Measurements from ENCODE around the gene PAQR8.

GRCh38 chr6:52359403-52359802 is 2.5 kb upstream of the PAQR8 start:
- no peak for TF ChIP-seq CTCF (conservative IDR thresholded peaks at IDR 0.05; ENCODE audit: low read depth, low read length)
- no peak for TF ChIP-seq CHD1 (IDR thresholded peaks at IDR 0.05; ENCODE audit: low read depth, low read length)
- no peak for TF ChIP-seq USF2 (IDR thresholded peaks at IDR 0.05; ENCODE audit: low read depth, low read length)
- TF ChIP-seq RAD21 (IDR thresholded peaks at IDR 0.05; ENCODE audit: low read length): no peak
- no peak for TF ChIP-seq RFX5 (IDR thresholded peaks at IDR 0.05; ENCODE audit: low read depth, low read length)
- no peak for TF ChIP-seq NFE2L2 (IDR thresholded peaks at IDR 0.05; ENCODE audit: low read depth, low read length)
- TF ChIP-seq CEBPB (IDR thresholded peaks at IDR 0.05; ENCODE audit: low read depth, low read length): no peak
- TF ChIP-seq BHLHE40 (IDR thresholded peaks at IDR 0.05; ENCODE audit: low read depth, low read length): no peak
- no peak for TF ChIP-seq POLR2A (IDR thresholded peaks at IDR 0.05; ENCODE audit: low read depth, low read length)
- TF ChIP-seq ELK1 (IDR thresholded peaks at IDR 0.05; ENCODE audit: borderline replicate concordance, low read depth, low read length): no peak
- TF ChIP-seq SMC3 (IDR thresholded peaks at IDR 0.05; ENCODE audit: low read depth, low read length): no peak
- no peak for TF ChIP-seq MXI1 (IDR thresholded peaks at IDR 0.05; ENCODE audit: borderline replicate concordance, low read depth, low read length)
